ENCODE results near the gene UGT1A9.

The UGT1A9 gene

DNA sequence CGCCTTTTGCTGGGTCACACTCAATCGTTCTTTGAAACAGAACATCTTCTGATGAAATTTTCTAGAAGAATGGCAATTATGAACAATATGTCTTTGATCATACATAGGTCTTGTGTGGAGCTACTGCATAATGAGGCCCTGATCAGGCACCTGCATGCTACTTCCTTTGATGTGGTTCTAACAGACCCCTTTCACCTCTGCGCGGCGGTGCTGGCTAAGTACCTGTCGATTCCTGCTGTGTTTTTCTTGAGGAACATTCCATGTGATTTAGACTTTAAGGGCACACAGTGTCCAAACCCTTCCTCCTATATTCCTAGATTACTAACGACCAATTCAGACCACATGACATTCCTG is 41.5 kb downstream of the UGT1A9 start:
- TF ChIP-seq TAF1 (IDR thresholded peaks at IDR 0.05; ENCODE audit: borderline replicate concordance, insufficient read depth, low read length) = no peak

- TF ChIP-seq SIN3A (IDR thresholded peaks at IDR 0.05; ENCODE audit: borderline replicate concordance, insufficient read depth, low read length) = no peak
- TF ChIP-seq FOXP2 (optimal IDR thresholded peaks at IDR 0.05; ENCODE audit: borderline replicate concordance, extremely low read depth, extremely low read length, insufficient read depth) = no peak
- TF ChIP-seq, protein P1, sequence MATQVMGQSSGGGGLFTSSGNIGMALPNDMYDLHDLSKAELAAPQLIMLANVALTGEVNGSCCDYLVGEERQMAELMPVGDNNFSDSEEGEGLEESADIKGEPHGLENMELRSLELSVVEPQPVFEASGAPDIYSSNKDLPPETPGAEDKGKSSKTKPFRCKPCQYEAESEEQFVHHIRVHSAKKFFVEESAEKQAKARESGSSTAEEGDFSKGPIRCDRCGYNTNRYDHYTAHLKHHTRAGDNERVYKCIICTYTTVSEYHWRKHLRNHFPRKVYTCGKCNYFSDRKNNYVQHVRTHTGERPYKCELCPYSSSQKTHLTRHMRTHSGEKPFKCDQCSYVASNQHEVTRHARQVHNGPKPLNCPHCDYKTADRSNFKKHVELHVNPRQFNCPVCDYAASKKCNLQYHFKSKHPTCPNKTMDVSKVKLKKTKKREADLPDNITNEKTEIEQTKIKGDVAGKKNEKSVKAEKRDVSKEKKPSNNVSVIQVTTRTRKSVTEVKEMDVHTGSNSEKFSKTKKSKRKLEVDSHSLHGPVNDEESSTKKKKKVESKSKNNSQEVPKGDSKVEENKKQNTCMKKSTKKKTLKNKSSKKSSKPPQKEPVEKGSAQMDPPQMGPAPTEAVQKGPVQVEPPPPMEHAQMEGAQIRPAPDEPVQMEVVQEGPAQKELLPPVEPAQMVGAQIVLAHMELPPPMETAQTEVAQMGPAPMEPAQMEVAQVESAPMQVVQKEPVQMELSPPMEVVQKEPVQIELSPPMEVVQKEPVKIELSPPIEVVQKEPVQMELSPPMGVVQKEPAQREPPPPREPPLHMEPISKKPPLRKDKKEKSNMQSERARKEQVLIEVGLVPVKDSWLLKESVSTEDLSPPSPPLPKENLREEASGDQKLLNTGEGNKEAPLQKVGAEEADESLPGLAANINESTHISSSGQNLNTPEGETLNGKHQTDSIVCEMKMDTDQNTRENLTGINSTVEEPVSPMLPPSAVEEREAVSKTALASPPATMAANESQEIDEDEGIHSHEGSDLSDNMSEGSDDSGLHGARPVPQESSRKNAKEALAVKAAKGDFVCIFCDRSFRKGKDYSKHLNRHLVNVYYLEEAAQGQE (IDR thresholded peaks at IDR 0.05; ENCODE audit: insufficient read depth in 1 of 2, low read depth in 2 of 2, low read length in 2 of 2) = no peak
- no peak for TF ChIP-seq TAF1 (IDR thresholded peaks at IDR 0.05; ENCODE audit: borderline replicate concordance, insufficient read depth, low read length)
- no peak for TF ChIP-seq POLR2AphosphoS5 (IDR thresholded peaks at IDR 0.05; ENCODE audit: low read depth, low read length)
Observed at GRCh38 chr2:233714121-233714520, 42.4 kb downstream of the UGT1A9 start.

DNA sequence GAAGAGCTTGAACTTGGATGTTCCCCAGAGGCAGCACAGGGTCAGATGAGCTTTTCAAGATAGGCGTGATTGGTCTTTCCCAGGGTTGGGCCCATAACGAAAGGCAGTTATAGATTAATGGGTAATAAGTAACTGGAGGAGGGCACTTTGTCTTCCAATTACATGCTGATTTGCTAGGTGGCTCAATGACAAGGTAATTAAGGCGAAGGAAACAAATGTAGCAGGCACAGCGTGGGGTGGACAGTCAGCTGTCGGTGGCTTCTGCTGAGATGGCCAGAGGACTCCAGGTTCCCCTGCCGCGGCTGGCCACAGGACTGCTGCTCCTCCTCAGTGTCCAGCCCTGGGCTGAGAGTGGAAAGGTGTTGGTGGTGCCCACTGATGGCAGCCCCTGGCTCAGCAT is 46.9 kb downstream of the UGT1A9 start, which contains the start of gene UGT1A4:
Gene UGT1A4, plus strand, starts transcription at position 185 of the 400 bp plus-strand sequence. Its CDS starts 85 bp downstream, at position 270.
- TF ChIP-seq, protein P1 (IDR thresholded peaks at IDR 0.05; ENCODE audit: insufficient read depth in 1 of 2, low read depth in 2 of 2, low read length in 2 of 2) = no peak
- no peak for TF ChIP-seq SIN3A (IDR thresholded peaks at IDR 0.05; ENCODE audit: borderline replicate concordance, insufficient read depth, low read length)
- TF ChIP-seq POLR2AphosphoS5 (IDR thresholded peaks at IDR 0.05; ENCODE audit: low read depth, low read length) = no peak
- TF ChIP-seq FOXP2 (optimal IDR thresholded peaks at IDR 0.05; ENCODE audit: borderline replicate concordance, extremely low read depth, extremely low read length, insufficient read depth) = no peak
- no peak for TF ChIP-seq TAF1 (IDR thresholded peaks at IDR 0.05; ENCODE audit: borderline replicate concordance, insufficient read depth, low read length)

- TF ChIP-seq POLR2AphosphoS5 (IDR thresholded peaks at IDR 0.05; ENCODE audit: low read depth, low read length) = no peak
- TF ChIP-seq, protein P1 (IDR thresholded peaks at IDR 0.05; ENCODE audit: insufficient read depth in 1 of 2, low read depth in 2 of 2, low read length in 2 of 2) = no peak
- TF ChIP-seq FOXP2 (optimal IDR thresholded peaks at IDR 0.05; ENCODE audit: borderline replicate concordance, extremely low read depth, extremely low read length, insufficient read depth) = no peak
- TF ChIP-seq TAF1 (IDR thresholded peaks at IDR 0.05; ENCODE audit: borderline replicate concordance, insufficient read depth, low read length) = no peak
- no peak for TF ChIP-seq SIN3A (IDR thresholded peaks at IDR 0.05; ENCODE audit: borderline replicate concordance, insufficient read depth, low read length)
Observed at GRCh38 chr2:233728723-233729301, 57.1 kb downstream of the UGT1A9 start, which contains the start of gene UGT1A3. Gene UGT1A3, plus strand, starts transcription at chr2:233729042. Its CDS starts 85 bp downstream, at chr2:233729127.

- TF ChIP-seq POLR2AphosphoS5 (IDR thresholded peaks at IDR 0.05; ENCODE audit: low read depth, low read length) (no peak), FOXP2 (optimal IDR thresholded peaks at IDR 0.05; ENCODE audit: borderline replicate concordance, extremely low read depth, extremely low read length, insufficient read depth) (no peak)
Observed at GRCh38 chr2:233740870-233741269, 69.2 kb downstream of the UGT1A9 start.

DNA sequence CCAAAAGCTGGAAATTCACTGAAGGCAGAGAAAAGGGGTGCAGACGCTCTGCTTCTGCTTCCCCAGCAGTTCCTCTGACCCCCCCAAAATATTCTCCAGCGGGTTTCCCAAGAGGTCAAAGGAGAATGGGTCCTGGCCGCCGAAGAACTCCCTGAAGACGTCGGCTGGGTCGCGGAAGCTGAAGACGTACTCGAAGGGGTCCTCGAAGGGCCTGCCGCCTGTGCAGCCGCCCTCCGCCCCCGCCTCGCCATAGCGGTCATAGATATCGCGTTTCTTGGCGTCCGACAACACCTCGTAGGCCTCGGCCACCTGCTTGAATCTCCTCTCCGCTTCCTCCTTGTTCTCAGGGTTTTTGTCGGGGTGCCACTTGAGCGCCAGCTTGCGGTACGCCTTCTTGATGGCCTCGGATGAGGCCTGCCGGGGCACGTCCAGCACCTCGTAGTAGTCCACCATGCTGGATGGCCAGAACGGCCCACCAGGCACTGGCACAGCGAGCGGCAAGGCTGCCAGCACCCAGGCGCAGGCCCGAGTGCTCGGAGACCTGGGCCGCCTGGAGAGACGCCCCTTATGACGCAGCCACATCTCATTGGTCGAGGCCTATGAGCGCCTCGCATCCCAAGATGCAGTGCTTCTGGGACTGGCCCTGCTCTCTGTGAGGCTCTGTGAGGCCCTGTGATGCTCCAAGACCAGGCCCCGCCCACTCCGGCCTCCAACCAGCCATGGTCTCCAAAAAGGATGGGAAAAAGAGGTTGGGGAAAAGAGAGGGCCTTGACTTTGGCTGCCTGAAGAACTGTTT is 72.0 kb downstream of the UGT1A9 start:
- TF ChIP-seq TAF1 (IDR thresholded peaks at IDR 0.05; ENCODE audit: borderline replicate concordance, insufficient read depth, low read length) (no peak), FOXP2 (optimal IDR thresholded peaks at IDR 0.05; ENCODE audit: borderline replicate concordance, extremely low read depth, extremely low read length, insufficient read depth) (no peak), POLR2AphosphoS5 (IDR thresholded peaks at IDR 0.05; ENCODE audit: low read depth, low read length) (no peak), SIN3A (IDR thresholded peaks at IDR 0.05; ENCODE audit: borderline replicate concordance, insufficient read depth, low read length) (no peak)
- TF ChIP-seq, protein P1 (IDR thresholded peaks at IDR 0.05; ENCODE audit: insufficient read depth in 1 of 2, low read depth in 2 of 2, low read length in 2 of 2) = no peak
